ENCODE data around the gene AKAP12.

The AKAP12 gene

DNA sequence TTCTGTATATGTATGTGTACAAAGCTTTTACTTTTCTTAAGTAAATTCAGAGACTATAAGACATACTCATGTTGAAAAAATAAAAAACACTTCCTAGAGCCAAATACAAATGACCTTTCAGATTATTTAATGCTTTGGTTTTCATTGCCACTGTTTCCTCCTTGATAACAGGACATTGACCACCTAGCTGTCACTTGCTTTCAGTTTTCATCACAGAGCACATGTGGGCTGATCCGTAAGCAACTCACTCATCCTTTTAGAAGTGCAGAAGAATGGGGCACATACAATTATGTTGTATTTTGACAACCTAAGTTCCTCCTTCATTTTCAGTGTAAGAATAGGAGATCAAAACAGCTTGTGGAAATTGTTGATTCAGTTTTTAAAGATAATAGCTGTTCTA lies 145.4 kb downstream of the AKAP12 start:
- no peak for DNase-seq

DNA sequence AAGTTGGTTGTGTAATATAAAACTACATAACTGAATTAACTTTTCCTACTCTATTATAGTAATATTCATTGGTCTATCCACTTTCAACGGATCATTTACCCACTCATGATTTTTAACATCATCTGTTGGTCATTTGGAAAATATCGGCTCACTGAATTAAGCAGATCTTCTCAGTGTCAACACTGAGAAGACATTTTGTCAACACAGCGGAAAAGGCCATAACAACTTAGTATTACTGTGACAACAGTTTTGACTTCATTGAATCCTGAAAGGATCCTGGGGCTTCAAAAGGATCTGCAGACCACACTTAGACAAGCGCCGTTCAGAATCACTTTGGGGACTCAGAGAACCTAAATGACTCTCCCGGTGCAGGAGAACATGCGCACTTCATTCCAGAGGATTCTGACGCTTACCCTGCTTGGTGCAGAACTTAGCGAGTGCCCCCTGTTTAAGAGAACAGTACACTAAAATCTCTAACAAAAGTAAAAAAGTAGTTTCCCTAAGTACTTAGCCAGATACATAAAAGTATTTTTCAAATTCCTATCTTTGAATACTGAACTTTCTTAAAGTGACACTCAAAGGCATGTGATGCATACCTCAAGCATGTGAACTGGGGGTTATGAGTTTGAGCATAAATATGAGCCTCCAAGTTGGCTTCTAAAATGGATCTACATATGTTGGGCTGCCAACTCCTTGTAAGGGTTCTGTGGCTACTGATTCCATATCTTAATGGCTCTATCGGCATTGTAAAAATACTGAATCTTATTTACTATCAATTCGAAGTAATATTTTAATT lies 147.6 kb downstream of the AKAP12 start:
- DNase-seq = no peak

DNA sequence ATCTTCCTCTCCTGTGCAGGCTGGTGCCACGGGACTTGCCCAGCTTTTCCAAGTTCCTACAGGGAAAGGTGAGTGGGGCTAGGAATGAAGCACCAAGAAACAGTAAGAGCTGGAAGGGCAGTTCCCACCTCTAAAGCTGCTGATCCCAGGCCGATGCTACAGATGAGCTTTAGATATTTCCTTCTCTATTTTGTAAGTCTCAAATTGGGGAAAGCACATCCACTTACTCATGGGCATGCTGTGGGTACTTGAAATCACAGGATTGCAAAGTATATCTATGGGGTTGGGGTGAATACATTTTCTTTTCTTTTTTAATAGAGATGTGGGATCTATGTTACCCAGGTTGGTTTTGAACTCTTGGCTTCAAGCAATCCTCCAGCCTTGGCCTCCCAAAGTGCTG lies 148.5 kb downstream of the AKAP12 start:
- DNase-seq = no peak

DNA sequence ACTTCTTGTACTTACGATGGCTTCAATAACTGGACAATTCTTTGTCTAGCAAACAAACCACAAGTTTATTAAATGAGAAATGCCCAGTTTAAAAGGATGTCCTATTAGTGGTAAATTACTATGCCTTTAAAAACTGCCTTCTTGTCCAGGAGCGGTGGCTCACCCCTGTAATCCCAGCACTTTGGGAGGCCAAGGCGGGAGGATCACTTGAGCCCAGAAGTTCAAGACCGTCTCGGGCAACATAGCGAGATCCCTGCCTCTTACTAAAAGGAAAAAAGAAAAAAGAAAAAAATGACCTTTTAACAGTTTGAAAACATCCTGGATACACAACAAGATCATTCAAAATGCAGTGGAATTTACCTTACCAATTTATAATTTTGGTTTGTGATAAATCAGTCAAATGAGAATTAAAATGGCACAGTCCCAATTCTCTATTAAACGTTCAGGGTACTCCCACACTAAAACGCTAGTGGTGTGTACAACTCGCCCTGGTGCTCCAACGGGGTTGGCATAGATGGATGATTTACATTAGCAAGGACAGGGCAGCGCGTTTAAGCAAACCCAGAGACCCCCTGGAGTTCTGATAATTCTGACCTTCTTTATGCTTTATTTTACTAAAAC lies 149.3 kb downstream of the AKAP12 start:
- DNase-seq = peak; percentile 68

DNA sequence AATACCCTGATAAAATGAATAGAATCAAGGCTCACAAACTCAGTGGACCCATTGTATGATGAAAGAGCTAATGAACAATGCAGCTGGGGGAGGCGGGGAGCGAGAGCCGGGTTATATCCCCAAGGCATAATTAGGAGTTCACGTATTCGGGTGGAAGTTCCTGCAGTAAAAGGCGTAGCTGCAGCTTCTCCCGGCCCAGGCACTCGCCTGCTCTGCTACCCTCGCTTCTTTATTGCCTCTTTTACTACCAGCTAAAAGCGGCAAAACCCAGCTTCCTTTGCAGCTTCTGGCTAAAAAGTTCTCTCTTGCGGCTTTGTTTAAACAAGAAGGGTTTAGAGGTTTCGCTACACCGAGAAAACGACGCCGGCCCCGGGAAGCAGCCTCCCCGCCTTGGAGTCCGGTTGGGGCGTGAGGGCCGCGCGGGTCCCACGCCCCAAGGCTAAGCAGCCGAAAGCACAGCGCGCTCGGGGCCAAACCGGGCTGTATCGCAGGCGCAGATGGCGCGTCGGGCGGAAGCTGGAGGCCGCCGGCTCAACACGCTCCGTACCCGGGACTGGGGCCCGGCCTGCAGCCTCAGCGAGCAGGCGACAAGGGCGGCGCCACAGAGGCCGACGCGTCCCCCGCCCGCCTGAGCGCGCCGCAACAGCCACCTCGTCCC lies 150.0 kb downstream of the AKAP12 start:
- peak; percentile 69 for DNase-seq

DNA sequence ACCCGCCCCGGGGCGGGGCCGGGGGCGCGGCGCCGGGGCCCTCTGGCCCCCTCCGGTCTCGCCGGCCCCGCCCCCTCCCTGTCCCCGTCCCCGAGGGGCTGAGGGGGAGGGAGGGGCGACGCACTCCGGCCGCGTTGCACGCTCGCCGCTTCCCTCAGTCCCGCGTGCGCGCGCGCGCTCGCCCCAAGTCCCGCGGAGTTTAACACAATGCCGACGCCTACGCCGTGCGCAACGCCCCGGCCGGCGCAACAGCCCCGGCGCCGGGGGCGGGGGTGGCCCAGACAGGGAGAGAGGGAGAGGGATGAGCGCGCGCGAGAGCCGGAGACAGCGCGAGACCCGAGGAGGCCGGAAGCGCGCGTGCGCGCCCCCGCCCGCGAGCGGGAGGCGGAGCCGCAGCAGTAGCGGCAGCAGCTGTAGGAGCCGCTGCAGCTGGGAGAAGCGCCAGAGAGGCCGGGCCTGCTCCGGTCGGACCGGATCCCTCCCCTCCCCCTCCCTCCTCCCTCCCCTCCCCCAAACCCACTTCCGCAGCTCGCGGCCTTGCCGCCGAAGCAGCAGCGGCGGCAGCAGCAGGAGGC lies 150.6 kb downstream of the AKAP12 start:
- DNase-seq = peak; percentile 96

DNA sequence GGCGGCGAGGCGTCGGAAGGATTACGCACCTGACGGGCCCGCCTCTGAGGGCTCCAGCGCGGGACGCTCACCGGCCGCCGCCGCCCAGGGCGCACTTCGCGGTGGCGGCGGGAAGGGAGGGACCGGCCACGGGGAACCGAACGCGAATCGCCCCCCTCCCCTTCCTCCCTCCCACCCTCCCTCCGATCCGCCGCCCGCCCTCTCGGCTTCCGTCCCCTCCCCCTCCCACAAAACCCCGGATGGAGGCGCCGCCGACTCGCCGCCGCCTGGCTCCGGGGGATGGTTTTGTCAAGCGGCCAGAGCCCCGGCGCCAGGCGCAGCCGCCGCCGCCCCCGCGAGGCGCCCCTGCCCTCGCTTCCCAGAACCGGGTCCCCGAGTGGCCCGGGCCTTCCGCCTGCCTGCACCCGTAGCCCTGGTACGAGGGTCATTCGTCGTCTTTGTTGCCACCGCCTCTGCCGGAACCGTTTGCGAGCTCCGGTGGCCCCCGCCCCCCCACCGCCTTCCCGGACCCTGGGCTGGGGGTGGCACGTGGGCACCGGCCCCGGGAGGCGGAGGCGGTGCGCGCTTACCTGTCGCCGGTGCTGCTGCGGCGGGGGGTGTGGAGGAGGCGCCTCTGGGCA lies 151.2 kb downstream of the AKAP12 start:
- DNase-seq = peak; percentile 55

DNA sequence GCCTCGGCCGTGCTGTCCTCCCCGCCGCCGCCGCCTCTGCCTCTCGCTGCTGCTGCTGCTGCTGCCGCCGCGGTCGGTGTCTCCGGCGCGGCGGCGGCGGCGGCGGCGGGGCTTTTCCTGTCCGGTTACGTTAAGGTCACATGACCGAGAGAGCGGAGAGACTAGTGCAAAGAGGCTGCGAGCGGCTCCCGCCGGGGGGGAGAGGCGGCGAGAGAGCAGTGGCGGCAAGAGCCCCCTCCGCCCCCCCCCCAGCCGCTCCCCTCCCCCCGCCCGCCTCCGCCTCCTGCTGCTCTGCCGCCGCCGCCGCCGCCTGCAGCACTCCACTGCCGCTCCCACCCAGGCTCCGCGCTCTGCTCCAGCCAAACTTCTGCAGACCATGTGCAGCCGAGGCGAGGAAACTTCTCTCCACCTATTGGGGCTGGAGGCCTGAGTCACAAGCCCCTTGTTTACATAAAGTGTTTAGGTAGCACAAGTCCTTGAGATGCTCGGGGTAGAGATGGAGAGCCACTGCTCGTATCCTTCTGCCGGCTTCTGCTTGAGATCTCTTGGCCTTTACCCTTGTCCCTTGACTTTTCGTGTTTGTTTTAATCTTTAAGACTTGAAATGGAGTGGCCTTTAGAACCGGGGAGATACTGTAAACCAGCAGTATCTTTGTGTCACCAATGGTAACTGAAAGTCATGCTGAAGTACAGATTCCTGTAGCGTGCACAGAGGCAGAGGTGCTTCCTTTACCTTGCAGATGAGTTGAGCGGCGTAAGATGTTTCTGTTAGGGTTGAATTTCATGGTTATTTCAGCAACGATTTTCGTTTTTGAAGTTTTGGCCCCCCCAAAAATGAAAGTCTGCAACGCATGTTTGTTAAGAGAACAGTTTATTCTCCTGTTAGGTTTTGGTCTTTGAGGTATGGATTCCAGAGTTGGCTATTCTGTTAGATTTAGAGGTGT lies 152.0 kb downstream of the AKAP12 start, which contains the start of gene ZBTB2:
TSS of gene ZBTB2 (minus strand) at position 89 of the 943 bp plus-strand sequence. CDS start 17,922 bp downstream, outside the sequence.
- DNase-seq = peak; percentile 80

DNA sequence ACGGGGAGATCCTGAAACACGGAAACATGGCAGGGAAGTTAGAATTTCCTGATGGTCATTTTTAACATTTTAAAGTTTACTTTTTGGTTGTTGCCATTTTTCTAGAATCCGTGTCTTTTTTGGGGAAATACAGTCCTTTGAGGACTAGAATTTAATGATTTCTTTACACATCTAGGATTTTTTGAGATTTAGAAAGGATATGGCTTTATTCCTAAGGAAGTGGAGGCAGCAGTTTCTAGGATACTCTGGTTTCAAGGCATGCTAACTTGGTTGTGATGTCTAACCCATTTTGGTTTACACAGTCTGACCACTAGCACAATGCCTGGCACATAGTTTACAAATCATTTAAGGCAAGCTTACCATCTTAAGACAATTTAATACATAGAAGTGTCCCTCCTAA lies 152.7 kb downstream of the AKAP12 start:
- DNase-seq = no peak

DNA sequence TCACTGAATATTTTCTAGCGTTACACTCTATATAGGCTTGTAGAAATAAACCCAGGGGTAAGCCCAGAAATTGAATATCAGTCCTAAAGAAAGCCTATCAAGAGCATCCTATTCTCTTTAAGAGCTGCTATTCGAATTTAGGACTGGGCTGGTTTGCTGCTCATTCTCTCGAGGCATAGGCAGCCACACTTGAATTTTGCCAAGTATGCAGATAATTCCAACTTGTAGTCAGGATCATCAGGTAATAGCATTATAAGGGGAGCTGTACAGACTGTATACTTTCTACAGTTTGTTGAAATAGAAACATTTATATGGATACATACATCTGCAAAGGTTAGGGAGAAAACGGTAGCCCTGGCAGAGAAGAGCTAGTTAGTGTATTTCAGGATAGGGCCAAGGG lies 153.6 kb downstream of the AKAP12 start:
- DNase-seq = no peak

DNA sequence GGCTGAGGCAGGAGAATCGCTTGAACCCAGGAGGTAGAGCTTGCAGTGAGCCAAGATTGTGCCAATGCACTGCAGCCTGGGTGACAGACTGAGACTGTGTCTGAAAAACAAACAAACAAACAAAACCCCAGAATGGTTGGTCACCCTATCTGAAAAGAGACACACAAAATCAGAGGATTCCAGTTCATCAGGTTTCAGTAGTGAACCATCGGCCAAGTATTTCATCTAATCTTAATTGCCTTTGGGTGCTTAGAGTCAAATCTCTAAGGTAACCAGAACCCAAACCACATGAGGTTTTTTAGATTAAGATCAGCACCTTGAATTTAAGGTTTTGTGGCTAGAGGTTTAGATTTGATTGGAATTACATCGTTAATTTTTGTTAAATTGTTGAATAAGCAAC lies 159.9 kb downstream of the AKAP12 start:
- DNase-seq = no peak

DNA sequence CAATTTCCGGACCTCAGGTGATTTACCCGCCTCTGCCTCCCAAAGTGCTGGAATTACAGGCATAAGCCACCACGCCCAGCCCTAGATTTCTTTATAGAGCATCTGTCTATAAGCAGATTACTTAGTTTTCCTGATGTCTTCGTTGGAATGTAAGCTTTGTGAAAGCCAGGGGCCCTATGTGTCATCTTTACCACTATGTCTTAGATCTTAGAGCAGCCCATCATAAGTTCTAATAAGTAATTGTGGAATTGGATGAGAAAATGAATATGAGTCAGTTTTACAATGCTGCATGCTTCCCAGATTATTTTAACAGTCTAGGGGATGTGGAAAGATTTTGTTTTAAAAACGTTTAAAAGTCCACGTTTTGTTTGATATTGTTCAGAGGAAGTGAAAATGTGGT lies 160.7 kb downstream of the AKAP12 start:
- DNase-seq = no peak

DNA sequence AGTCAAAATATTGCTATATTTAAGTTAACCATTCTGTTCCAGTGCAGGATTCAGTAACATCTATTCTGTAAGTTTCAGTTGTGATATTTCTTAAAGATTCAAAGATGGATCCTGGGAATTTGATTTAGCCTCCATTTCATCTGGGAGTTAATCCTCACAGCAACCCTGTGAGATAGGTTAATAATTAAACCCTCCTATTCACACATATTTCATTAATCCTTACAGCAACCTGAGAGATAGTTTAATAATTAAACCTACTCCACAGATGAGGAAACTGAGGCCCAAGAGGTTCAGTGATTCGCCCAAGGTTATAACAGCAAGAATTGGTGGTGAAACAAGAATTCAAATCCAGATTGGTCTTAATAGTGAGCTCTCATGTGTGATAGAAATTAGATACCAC lies 162.5 kb downstream of the AKAP12 start:
- no peak for DNase-seq

DNA sequence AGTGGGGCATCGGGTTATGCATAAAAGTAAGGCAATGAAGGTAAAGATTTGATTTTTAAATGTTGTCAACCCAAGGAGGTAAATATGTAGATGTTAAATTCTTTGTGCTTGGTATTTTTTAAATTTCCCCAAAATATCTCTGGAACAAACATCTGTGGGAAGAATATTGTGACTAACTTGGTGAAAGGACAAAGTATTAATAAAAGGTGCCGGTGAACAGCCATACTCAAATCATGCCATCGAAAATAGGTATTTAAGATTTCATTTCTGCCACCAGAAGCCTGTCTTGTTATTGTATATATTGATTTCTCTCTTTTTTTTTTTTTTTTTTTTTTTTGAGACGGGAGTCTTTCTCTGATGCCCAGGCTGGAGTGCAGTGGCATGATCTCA lies 164.1 kb downstream of the AKAP12 start:
- no peak for DNase-seq

Data from NCI-H1105 treated with DMSO at 0.1 percent for 48 hours (cell line).